Measurements from ENCODE around the gene SPTB. TPM values are rescaled to one million over a fixed set of nuclear protein-coding genes. Genes with fewer than 3 reads are reported as not detected.
A peak's percentile ranks its signal among the peaks of the same experiment; 100 is the strongest.

SPTB gene
- total RNA-seq, 1 donor = under 0.01 TPM

GRCh38 chr14:64817631-64818030 is 62.1 kb downstream of the SPTB start:
- TF ChIP-seq, protein P1, sequence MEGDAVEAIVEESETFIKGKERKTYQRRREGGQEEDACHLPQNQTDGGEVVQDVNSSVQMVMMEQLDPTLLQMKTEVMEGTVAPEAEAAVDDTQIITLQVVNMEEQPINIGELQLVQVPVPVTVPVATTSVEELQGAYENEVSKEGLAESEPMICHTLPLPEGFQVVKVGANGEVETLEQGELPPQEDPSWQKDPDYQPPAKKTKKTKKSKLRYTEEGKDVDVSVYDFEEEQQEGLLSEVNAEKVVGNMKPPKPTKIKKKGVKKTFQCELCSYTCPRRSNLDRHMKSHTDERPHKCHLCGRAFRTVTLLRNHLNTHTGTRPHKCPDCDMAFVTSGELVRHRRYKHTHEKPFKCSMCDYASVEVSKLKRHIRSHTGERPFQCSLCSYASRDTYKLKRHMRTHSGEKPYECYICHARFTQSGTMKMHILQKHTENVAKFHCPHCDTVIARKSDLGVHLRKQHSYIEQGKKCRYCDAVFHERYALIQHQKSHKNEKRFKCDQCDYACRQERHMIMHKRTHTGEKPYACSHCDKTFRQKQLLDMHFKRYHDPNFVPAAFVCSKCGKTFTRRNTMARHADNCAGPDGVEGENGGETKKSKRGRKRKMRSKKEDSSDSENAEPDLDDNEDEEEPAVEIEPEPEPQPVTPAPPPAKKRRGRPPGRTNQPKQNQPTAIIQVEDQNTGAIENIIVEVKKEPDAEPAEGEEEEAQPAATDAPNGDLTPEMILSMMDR (IDR thresholded peaks at IDR 0.05; ENCODE audit: insufficient read depth, low read length) = no peak
- no peak overlapping the region for H3K4me3 ChIP-seq (ENCODE audit: low read depth, low read length)
- no peak for DNase-seq (ENCODE audit: low read depth)

- no peak overlapping the region for H3K4me3 ChIP-seq (ENCODE audit: low read depth, low read length)
- TF ChIP-seq, protein P1 (IDR thresholded peaks at IDR 0.05; ENCODE audit: insufficient read depth, low read length) = no peak
- no peak for DNase-seq (ENCODE audit: low read depth)
These were observed 63.4 kb downstream of the SPTB start for GRCh38 chr14:64816221-64816783.

DNA sequence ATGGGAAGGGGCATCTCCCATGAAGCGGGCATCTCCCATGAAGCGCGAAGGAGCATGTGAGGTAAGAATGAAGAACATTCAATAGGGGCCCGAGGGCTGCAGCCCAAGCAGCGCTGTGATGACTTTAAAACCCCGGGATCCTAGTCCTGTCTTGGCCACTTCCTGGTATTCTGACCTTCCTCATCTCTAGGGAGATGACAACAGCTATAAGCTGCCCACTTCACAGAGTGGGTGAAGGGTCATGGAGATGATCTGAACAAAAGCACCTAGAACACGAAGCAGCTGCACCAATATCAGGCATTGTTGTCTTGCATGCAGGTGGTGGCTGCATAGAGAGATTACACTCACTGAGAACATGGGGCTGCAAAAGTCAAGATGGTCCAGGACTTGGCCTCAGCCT is 64.5 kb downstream of the SPTB start:
- TF ChIP-seq, protein P1 (IDR thresholded peaks at IDR 0.05; ENCODE audit: insufficient read depth, low read length) = no peak

GRCh38 chr14:64812412-64812811 is 67.3 kb downstream of the SPTB start:
- no peak for DNase-seq (ENCODE audit: low read depth)
- TF ChIP-seq, protein P1 (IDR thresholded peaks at IDR 0.05; ENCODE audit: insufficient read depth, low read length) = no peak
- no peak overlapping the region for H3K4me3 ChIP-seq (ENCODE audit: low read depth, low read length)

More for the DNA sequence above, 64.5 kb downstream of the SPTB start:
- no peak for DNase-seq (ENCODE audit: low read depth)
- no peak overlapping the region for H3K4me3 ChIP-seq (ENCODE audit: low read depth, low read length)

DNA sequence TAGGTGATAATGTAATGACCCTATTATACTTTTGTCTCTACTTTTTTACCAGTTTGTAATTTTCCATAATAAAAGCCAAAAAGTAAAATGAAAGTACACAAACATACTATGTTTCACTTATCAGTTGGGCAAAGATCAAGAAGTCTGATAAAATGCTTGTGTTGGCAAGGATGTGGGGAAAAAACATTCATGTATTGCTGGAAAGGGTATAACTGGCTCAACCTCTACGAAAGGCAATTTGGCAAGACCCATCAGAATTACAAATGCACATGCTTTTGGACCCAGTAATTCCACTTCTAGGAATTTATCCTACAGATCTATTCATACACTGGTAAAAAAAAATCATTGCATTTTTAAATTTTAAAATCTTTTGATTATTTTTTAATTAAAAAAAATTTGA is 68.0 kb downstream of the SPTB start:
- no peak overlapping the region for H3K4me3 ChIP-seq (ENCODE audit: low read depth, low read length)
- peak; percentile 89 for DNase-seq (ENCODE audit: low read depth)
- TF ChIP-seq, protein P1 (IDR thresholded peaks at IDR 0.05; ENCODE audit: insufficient read depth, low read length) = no peak

- TF ChIP-seq, protein P1 (IDR thresholded peaks at IDR 0.05; ENCODE audit: insufficient read depth, low read length) = no peak
- DNase-seq (ENCODE audit: low read depth) = no peak
- H3K4me3 ChIP-seq (ENCODE audit: low read depth, low read length) = no peak overlapping the region
These were observed 71.3 kb downstream of the SPTB start for GRCh38 chr14:64808449-64808848.

DNA sequence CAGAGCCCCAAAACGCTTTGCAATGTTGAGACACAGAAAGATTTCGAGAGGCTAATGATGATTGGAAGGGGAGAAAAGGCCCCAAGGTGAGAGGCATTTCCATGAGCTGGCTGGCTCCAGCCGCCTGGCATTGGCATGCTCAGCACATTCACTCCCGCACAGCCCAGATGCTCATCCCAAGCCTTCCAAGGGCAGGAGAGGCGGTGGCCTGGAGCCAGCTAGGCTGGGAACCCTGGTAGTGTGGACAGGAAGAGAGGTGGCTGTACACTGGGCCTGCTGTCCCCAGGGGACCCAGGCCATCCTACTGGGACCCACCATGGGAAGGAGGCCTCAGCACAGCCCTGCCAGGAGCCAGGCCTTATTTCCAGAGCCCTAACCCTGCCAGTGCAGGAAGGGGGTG is 72.2 kb downstream of the SPTB start:
- TF ChIP-seq, protein P1 (IDR thresholded peaks at IDR 0.05; ENCODE audit: insufficient read depth, low read length) = no peak
- H3K4me3 ChIP-seq (ENCODE audit: low read depth, low read length) = no peak overlapping the region
- no peak for DNase-seq (ENCODE audit: low read depth)
